HG03354 (cell line): ENCODE results near the gene HNRNPH3.

Experiments
- ATAC-seq: cut with Tn5 transposase; IDR thresholded peaks from one replicate; pipeline ENCODE4 v1.9.1; 2021; ENCODE audit warnings: mild to moderate bottlenecking; ENCODE audit not compliant: unreplicated experiment, poor library complexity, severe bottlenecking

The HNRNPH3 gene

DNA sequence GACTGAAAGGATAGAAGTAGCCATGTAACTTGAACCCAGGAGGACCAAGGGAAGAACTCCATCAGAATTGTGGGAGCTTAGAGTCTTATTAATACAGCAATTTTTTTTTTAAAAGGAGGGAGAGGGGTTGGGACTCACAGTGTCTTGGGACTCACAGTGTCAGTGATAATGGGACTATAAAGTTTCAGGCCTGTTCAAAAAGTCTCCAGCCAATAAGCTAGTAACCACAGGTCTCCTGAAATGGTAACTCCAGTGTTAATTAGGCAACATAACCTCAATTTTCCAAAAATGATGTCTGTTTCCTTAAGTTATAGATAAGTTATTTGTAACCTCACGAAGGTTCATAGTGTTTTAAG lies 2.4 kb upstream of the HNRNPH3 start:
- ATAC-seq, result no peak

- ATAC-seq, result no peak
Measured at GRCh38 chr10:68330852-68331454, 911 bp upstream of the HNRNPH3 start.

- ATAC-seq, result peak; percentile 34
Measured at GRCh38 chr10:68332259-68333057, 594 bp downstream of the HNRNPH3 start, which contains the start of gene PBLD. PBLD (minus strand) TSS chr10:68332928; CDS start chr10:68306844, 26,084 bp downstream.

DNA sequence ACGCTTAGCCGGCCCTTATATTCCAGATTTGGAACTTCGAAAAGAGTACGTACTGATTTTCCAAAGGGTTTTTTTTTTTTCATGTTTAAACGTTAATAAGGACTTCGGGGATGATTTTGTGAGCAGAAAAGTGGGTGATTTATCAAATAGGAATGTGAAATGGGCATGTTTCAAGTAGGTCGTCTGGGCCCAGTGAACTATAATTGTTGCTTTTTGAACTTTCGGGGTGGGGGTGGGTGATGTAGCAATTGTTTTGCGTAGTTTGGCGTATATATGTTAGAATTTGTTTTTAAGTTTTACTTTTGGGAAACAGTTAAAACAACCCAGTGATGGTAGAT lies 1.2 kb downstream of the HNRNPH3 start:
- ATAC-seq, result no peak

GRCh38 chr10:68333440-68334431 lies 1.9 kb downstream of the HNRNPH3 start:
- ATAC-seq, result no peak

DNA sequence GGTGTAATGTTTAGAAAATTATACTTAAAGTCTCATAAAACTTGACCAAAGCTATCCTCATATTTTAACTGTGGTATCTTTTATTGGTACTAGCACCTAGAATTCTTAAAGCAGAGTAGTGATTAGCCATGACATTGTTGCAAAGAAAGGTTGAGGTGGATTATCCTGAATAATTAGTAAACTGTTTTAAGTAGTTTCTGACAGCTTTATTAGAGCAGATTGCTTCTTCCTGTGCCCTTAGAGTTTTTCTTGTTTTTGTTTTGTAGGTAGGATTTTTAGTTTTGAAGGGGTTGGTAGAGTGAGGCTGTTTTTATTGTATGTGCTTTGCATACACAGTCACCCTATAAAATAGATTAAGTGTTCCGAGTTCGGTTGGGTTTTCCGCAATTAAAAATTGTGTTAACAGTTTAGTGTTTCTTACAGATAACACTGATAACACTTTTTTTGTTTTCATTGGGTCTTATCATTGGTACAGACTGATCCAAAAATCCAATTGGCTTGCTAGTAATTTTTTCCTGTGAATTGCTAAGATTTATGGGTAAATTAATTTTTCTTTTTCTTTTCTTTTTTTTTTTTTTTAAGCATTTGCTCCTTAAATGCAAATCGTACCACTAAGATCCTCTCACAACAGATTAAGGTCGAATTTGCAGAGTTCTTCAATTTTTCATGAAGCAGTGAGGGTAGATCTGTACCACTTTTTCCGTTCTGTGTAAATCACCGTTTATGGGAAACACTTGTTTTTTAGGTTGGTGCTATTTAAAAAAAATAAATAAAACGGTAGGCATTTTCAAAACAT lies 3.0 kb downstream of the HNRNPH3 start:
- ATAC-seq, result no peak

- no peak for ATAC-seq
Measured at GRCh38 chr10:68336754-68337351, 5.0 kb downstream of the HNRNPH3 start.

- ATAC-seq, result no peak
Measured at GRCh38 chr10:68340358-68341080, 8.7 kb downstream of the HNRNPH3 start.

GRCh38 chr10:68342909-68343516 lies 11.1 kb downstream of the HNRNPH3 start:
- ATAC-seq, result no peak

DNA sequence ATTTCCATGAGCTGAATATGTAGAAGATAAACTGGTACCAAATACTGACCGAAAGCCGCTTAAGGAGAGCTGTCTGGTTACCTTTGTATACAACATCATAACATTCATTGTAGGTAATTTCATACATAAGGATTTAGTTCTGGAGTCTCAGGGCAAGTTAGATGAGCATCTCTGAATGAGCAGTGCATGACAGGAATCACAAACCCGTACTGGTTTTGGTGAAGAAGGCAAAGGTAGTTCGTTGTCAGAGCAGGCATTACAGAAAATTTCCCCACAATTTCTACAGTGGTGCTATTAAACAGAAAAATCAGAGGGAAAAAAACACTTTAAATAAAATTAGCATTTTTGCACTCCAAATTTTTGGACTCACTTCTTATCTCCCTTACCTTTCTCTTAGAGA lies 13.8 kb downstream of the HNRNPH3 start:
- ATAC-seq, result no peak

GRCh38 chr10:68346774-68347173 lies 14.9 kb downstream of the HNRNPH3 start:
- no peak for ATAC-seq

DNA sequence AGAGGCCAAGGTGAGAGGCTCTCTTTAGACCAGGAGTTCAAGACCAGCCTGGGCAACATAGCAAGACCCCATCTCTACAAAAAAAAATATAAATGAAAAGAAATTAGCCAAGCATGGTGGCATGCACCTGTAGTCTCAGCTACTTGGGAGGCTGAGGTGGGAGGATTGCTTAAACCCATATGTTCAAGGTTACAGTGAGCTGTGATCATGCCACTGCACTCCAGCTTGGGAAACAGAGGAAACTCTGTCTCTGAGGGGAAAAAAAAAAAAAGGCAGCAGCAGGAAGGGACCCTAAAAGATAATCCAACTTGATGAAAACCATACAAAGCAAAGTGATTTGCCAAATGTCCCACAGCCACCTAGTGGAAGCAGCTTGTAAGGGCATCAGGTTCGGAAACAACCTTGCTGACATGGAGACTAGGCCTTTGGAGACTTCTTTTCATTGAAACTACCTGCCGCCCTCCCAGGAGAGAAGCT lies 16.4 kb downstream of the HNRNPH3 start:
- ATAC-seq, result peak; percentile 61

DNA sequence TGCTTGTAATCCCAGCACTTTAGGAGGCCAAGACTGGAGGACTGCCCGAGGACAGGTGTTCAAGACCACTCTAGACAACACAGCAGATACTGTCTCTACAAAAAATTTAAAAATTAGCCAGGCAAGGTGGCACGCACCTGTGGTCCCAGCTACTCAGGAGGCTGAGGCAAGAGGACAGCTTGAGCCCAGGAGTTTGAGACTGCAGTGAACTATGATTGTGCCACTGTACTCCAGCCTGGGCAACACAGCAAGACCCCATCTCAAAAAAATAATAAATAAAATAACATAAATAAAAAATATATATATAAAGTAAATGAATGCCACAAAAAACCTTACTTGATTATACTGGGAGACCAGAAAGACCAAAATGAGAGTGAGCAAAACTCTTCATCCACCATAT lies 21.7 kb downstream of the HNRNPH3 start:
- no peak for ATAC-seq

GRCh38 chr10:68359189-68359588 lies 27.3 kb downstream of the HNRNPH3 start:
- no peak for ATAC-seq

GRCh38 chr10:68362590-68362989 lies 30.7 kb downstream of the HNRNPH3 start:
- no peak for ATAC-seq

- no peak for ATAC-seq
Measured at GRCh38 chr10:68364101-68364886, 32.4 kb downstream of the HNRNPH3 start.

GRCh38 chr10:68365611-68366010 lies 33.7 kb downstream of the HNRNPH3 start:
- no peak for ATAC-seq
